Measurements from ENCODE around the gene C10orf67. TPM values are rescaled to one million over a fixed set of nuclear protein-coding genes. Genes with fewer than 3 reads are reported as not detected.

Gene C10orf67
- total RNA-seq, 2 donors from 2014 or later: 0.39 to 0.84 TPM

Other genes with a start within 250 kb of the C10orf67 start
- 10 to 100 TPM; 15.0 TPM for gene MSRB2, start 249.2 kb downstream of the C10orf67 start, total RNA-seq
- gene PTF1A, start 152.5 kb downstream of the C10orf67 start, total RNA-seq: not detected
- gene OTUD1, start 94.3 kb upstream of the C10orf67 start, total RNA-seq: 10 to 100 TPM; 13.3 to 18.4 TPM